NT2/D1 (cell line): Measurements from ENCODE around the gene ZNF451.

Experiments used
- YY1 ChIP-seq: IDR thresholded peaks from 2 replicates; pipeline ENCODE4 v1.6.1; 2011; ENCODE audit not compliant: insufficient read length, insufficient read depth
- ZNF274 ChIP-seq: IDR thresholded peaks from 2 replicates; pipeline ENCODE4 v1.6.1; 2011; ENCODE audit warnings: mild to moderate bottlenecking, low read depth, low read length

DNA sequence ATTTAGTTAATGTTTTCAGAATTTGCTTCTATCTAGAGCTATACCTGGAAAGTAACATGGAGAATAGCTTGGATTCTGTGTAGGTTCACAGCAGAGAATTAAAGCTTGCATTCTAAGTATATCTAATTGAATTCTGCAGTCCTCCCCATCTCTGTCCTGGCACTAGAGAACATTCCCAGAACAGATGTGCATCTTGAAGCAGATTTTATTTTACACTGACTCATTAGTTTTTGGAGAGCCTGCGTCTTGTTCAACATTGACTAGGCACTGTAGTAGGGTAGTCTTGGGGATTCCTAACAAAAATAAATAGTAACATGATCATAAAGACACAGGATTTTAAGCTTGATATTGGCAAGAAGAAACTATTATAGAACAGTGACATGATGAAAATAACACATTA is 45.9 kb downstream of the ZNF451 start:
- TF ChIP-seq ZNF274 (no peak), YY1 (no peak)
